HG03439 (cell line): ENCODE data around the gene ARHGEF38.
"Not testable (repeated sequence)": the region's sequence is repeated elsewhere in the genome, so short reads cannot be mapped to it uniquely, and the experiment has no call there.

Experiments used
- ATAC-seq: cut with Tn5 transposase; IDR thresholded peaks from one replicate; pipeline ENCODE4 v1.9.1; 2021; ENCODE audit warnings: mild to moderate bottlenecking, moderate library complexity; ENCODE audit not compliant: unreplicated experiment

Gene ARHGEF38

GRCh38 chr4:105709081-105709450 lies 156.6 kb downstream of the ARHGEF38 start:
- peak; percentile 32 for ATAC-seq

- ATAC-seq, result no peak
These were observed 157.7 kb downstream of the ARHGEF38 start for GRCh38 chr4:105710012-105710600.

- no peak for ATAC-seq
These were observed 158.3 kb downstream of the ARHGEF38 start for GRCh38 chr4:105710678-105711077.

- ATAC-seq, result no peak
These were observed 160.3 kb downstream of the ARHGEF38 start for GRCh38 chr4:105712766-105713165.

- ATAC-seq, result peak; percentile 63
These were observed 161.7 kb downstream of the ARHGEF38 start for GRCh38 chr4:105714071-105714521.

- no peak for ATAC-seq
These were observed 162.5 kb downstream of the ARHGEF38 start for GRCh38 chr4:105714932-105715331.

- ATAC-seq, result no peak
These were observed 163.4 kb downstream of the ARHGEF38 start for GRCh38 chr4:105715692-105716278.

- ATAC-seq, result no peak
These were observed 166.8 kb downstream of the ARHGEF38 start for GRCh38 chr4:105719204-105719603.

- no peak for ATAC-seq
These were observed 173.2 kb downstream of the ARHGEF38 start for GRCh38 chr4:105725623-105726022.

- ATAC-seq, result not testable (repeated sequence)
These were observed 177.5 kb downstream of the ARHGEF38 start for GRCh38 chr4:105729895-105730294.
